HUES64 (cell line): ENCODE measurements around the gene IGLON5.

ENCODE experiments used
- H3K27ac ChIP-seq: 2 replicates; pipeline ENCODE4 v1.7.0; 2013; ENCODE audit warnings: low read depth, low read length, inconsistent platforms
- H3K27me3 ChIP-seq: 2 replicates; pipeline ENCODE4 v1.6.1; 2013; ENCODE audit warnings: mild to moderate bottlenecking, low read length; ENCODE audit not compliant: insufficient read depth
- H3K36me3 ChIP-seq: 2 replicates; pipeline ENCODE4 v1.6.1; 2013; ENCODE audit warnings: mild to moderate bottlenecking, low read length; ENCODE audit not compliant: insufficient read depth
- H3K4me1 ChIP-seq: 2 replicates; pipeline ENCODE4 v1.6.1; 2013; ENCODE audit warnings: mild to moderate bottlenecking, low read length, moderate library complexity; ENCODE audit not compliant: insufficient read depth
- H3K4me3 ChIP-seq: 2 replicates; pipeline ENCODE4 v1.5.1; 2013; ENCODE audit warnings: mild to moderate bottlenecking, low read length, moderate library complexity
- H3K9ac ChIP-seq: 2 replicates; pipeline ENCODE4 v1.6.1; 2013; ENCODE audit warnings: mild to moderate bottlenecking, low read depth, low read length
- H3K9me3 ChIP-seq: 2 replicates; pipeline ENCODE4 v1.6.1; 2013; ENCODE audit warnings: low read depth, low read length; ENCODE audit not compliant: insufficient read depth
- WGBS: fragments of 150-250, 120-280 bp; methylation state at CpG from one replicate; pipeline ENCODE4 v1.1.7; 2013; ENCODE audit warnings: missing lambda C conversion rate; 5-methylcytosine and 5-hydroxymethylcytosine counted together

Gene IGLON5

DNA sequence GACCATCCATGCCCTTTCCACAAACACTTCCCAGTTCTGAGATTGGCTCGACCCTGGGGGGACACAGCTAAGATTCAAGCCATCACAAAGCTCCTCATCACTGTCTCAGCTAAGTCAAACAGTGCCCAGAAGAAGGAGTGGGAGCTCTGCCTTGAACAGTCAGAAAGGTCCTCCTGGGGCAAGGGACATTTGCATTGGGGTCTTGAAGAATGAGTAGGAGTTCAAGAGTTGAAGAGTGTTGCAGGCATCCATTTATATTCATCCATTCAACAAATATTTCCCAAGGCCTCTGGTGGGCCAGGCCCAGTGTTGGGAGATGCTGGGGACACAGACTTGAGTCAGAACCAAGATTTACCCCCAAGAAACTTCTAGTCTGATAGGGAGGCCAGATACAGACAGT is 6.5 kb downstream of the IGLON5 start:
- H3K27me3 ChIP-seq, result no peaks in the 10 kb centered on the region
- H3K9ac ChIP-seq, result no peak overlapping the region
- H3K27ac ChIP-seq, result no peak overlapping the region
- no peaks in the 10 kb centered on the region for H3K9me3 ChIP-seq
- no peaks in the 10 kb centered on the region for H3K36me3 ChIP-seq
- WGBS, result 95% methylated on average over 1 of the region's 1 CpG
- H3K4me3 ChIP-seq, result no peak overlapping the region
- no peaks in the 10 kb centered on the region for H3K4me1 ChIP-seq

DNA sequence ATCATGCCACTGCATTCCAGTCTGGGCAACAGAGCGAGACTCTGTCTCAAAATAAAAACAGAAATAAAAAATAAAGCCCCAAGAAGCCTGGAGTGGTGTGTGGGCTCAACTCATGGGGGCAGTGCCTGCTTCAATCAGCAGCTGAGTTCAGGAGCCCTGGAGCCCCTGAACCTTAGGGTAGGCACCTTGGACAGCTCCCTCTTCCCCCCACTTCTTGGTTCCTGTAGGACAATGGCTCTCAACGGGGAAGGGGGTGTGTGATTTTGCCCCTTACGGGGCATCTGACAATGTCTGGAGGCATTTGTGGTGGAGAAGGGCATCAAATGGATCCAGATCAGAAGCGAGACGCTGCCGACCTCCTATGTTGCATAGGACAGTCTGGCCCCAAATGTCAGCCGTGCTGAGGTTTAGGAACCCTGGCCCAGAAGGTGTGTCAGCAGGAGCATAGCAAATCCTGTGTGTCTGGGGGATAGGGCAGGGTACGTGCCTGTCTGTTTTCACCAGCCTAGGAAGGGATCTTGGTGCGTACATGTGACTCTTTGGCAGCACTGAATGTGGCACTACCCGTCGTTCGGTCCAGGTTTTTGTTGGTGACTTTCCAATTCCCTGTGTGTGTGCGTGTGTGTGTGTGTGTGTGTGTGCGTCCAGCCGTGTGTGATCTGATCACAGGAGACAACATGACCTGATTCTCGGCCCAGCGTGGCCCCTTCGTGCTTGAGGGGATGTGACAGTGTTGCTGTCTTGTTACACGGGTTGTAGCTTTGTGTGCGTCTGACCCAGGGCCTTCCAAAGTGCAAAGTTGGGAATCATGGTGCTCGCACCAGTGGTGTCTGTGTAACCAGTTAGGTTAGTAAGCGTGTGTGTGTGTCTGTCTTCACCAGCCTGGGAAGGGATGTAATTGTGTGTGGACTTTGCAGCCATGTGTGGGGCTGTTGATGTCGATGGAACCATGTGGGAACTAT is 7.5 kb downstream of the IGLON5 start:
- no peaks in the 10 kb centered on the region for H3K27me3 ChIP-seq
- H3K9me3 ChIP-seq, result no peaks in the 10 kb centered on the region
- H3K9ac ChIP-seq, result no peak overlapping the region
- H3K4me1 ChIP-seq, result no peaks in the 10 kb centered on the region
- no peak overlapping the region for H3K4me3 ChIP-seq
- no peak overlapping the region for H3K27ac ChIP-seq
- H3K36me3 ChIP-seq, result 0 out of 2 replicates have a peak, but pooled peaks cover 1% of the 10 kb centered on the region
- 88% methylated on average over 22 of the region's 23 CpGs for WGBS

DNA sequence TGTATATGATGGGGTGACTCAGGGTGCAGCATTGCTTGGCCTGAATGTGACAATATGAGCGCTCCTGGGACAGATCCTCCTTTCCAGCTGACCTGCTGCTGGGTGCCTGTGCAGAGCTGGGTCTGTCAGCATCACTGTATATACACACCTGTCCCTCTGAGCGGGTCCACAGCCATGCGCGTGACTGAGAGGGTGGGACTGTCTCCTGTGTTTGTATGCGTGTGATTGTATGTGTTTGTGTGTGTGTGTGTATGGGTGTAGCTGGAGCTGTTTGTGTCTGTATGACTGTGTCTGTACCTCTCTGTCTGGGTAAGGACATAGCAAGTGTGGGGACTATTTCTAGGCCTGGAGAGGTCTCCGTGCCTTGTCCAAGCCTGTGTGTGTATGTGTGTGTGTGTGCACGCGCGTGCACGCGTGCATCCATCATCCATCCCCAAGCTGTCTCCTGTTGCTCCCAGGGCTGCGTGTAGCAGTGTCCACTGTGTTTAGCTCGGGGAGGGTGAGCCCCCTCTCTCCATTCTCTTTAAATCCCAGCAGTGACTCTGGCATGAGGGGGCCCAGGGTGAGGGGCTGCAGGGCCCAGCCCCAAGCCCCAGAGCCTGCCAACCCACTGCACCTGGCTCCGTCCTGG is 8.3 kb downstream of the IGLON5 start:
- Histone ChIP-seq H3K4me3 (no peak overlapping the region), H3K9me3 (no peaks in the 10 kb centered on the region), H3K27ac (no peak overlapping the region), H3K27me3 (no peaks in the 10 kb centered on the region), H3K4me1 (no peaks in the 10 kb centered on the region), H3K9ac (no peak overlapping the region), H3K36me3 (0 out of 2 replicates have a peak, but pooled peaks cover 4% of the 10 kb centered on the region)
- 94% methylated on average over 11 of the region's 14 CpGs for WGBS

DNA sequence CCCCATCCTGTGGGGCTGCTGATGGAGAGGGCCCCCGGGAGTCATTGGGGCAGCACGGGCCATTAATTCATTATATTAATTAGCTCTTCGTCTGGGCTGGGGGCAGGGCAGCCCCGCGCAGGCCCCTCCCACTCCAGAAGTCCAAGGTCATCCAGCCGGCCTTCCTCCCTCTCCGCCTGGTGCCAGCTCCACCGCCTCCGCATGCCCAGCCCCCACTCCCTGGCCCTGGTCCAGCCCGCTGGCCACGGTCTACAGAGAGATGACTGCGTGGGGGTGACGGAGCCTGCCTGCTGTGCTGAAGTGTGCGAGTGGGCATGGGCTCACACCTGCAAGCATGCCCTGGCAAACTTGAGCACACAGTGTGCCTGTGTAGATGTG is 8.8 kb downstream of the IGLON5 start:
- no peak overlapping the region for H3K27ac ChIP-seq
- no peak overlapping the region for H3K4me3 ChIP-seq
- H3K27me3 ChIP-seq, result no peaks in the 10 kb centered on the region
- no peaks in the 10 kb centered on the region for H3K9me3 ChIP-seq
- H3K36me3 ChIP-seq, result 0 out of 2 replicates have a peak, but pooled peaks cover 4% of the 10 kb centered on the region
- WGBS, result 70% methylated on average over 14 of the region's 14 CpGs
- no peak overlapping the region for H3K9ac ChIP-seq
- H3K4me1 ChIP-seq, result no peaks in the 10 kb centered on the region

DNA sequence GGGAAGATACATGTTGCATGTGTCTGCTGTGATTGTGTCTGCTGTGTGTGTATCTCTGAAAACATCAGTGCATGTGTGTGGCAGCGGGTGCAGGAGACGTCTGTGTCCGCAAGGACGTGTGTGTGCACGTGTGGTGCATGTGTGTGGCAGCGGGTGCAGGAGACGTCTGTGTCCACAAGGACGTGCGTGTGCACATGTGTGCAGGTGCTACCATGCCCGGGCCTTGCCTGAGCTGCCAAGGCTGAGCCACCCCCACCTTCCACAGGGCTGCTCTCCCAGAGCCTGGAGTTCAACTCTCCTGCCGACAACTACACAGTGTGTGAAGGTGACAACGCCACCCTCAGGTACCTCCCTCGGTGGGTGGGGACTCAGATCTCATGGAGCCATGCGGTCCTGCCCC is 10.4 kb downstream of the IGLON5 start:
- 91% methylated on average over 14 of the region's 14 CpGs for WGBS
- H3K36me3 ChIP-seq, result 0 out of 2 replicates have a peak, but pooled peaks cover 4% of the 10 kb centered on the region
- H3K4me3 ChIP-seq, result no peak overlapping the region
- no peaks in the 10 kb centered on the region for H3K27me3 ChIP-seq
- no peak overlapping the region for H3K27ac ChIP-seq
- no peak overlapping the region for H3K9ac ChIP-seq
- no peaks in the 10 kb centered on the region for H3K4me1 ChIP-seq
- H3K9me3 ChIP-seq, result no peaks in the 10 kb centered on the region

DNA sequence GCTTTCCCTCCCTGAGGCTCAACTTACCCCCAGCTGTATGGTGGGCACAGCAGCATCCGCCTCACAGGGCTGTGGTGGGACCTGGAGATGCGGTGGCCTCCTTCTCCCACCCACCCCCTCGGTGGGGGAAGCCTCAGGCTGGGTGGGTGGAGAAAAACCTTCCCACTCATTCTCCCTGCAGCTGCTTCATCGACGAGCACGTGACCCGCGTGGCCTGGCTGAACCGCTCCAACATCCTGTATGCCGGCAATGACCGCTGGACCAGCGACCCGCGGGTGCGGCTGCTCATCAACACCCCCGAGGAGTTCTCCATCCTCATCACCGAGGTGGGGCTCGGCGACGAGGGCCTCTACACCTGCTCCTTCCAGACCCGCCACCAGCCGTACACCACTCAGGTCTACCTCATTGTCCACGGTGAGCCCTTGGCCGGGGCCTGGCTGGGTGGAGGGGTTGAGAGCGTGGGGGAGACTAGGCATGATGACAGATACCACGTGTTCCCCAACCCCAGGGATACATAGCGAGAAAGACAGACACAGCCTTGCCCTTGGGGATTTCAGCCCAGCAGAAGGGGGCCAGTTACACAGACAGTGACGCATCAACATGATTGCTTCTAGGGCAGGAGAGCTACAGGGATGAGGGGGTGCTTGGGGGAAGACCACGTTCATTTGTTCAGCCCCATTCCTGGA is 12.2 kb downstream of the IGLON5 start:
- H3K36me3 ChIP-seq, result 0 out of 2 replicates have a peak, but pooled peaks cover 4% of the 10 kb centered on the region
- 96% methylated on average over 28 of the region's 29 CpGs for whole genome bisulfite sequencing
- peaks cover 5% of the 10 kb centered on the region; the same call in 1 of the 2 replicates for H3K27me3 ChIP-seq
- H3K9ac ChIP-seq, result no peak overlapping the region
- no peak overlapping the region for H3K4me3 ChIP-seq
- H3K27ac ChIP-seq, result no peak overlapping the region
- H3K4me1 ChIP-seq, result peaks cover 3% of the 10 kb centered on the region; the same call in 1 of the 2 replicates
- H3K9me3 ChIP-seq, result no peaks in the 10 kb centered on the region

DNA sequence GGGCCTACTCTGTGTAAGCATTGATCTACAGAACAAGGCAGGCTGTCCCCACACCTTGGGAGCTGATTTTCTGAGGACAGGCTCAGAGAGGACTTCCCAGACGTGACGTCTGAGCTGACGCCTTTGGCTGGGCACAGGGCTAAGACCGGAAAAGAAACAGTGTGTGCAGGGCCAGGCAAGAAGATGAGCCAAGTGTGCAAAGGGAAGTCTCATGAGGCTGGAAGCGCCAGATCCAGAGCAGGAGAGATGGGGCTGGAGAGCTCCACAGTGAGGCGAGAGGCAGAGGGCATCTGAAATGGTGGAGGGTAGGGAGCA is 12.7 kb downstream of the IGLON5 start:
- Histone ChIP-seq H3K4me3 (no peak overlapping the region), H3K9ac (no peak overlapping the region), H3K9me3 (no peaks in the 10 kb centered on the region), H3K27ac (no peak overlapping the region), H3K36me3 (0 out of 2 replicates have a peak, but pooled peaks cover 4% of the 10 kb centered on the region), H3K27me3 (peaks cover 5% of the 10 kb centered on the region; the same call in 1 of the 2 replicates), H3K4me1 (peaks cover 3% of the 10 kb centered on the region; the same call in 1 of the 2 replicates)
- 94% methylated on average over 6 of the region's 6 CpGs for WGBS

DNA sequence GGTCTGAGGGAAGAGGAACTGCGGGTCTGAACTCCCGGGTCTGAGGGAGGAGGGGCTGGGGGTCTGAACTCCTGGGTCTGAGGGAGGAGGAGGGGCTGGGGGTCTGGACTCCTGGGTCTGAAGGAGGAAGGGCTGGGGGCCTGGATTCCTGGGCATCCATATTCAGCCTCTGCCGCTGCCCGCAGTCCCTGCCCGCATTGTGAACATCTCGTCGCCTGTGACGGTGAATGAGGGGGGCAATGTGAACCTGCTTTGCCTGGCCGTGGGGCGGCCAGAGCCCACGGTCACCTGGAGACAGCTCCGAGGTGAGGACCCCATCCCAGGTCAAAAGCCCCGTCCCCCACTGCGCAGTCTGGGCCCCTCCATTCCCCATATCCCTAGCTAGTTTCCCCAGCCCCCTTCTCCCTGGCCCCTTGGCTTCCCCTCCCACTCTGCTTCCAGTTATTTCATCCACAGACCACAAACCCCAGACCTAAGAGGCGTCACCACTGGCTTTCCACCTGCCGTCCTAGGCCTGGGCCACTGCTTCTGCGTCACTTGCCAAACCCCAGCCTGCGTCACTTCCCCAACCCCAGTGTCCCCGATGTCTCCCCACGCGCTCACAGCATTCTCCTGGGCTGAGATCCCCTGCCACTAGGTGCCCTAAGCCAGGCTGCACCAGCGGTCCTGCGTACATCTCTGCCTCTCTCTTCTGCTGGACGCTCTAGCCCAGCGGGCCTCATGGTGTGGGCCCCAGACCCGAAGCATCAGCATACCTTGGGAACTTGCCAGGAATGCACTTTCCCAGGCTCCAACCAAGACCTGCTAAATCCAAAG is 13.9 kb downstream of the IGLON5 start:
- Histone ChIP-seq H3K27ac (no peak overlapping the region), H3K9me3 (no peaks in the 10 kb centered on the region), H3K4me3 (no peak overlapping the region), H3K4me1 (peaks cover 3% of the 10 kb centered on the region; the same call in 1 of the 2 replicates), H3K36me3 (peaks cover 7% of the 10 kb centered on the region), H3K9ac (no peak overlapping the region), H3K27me3 (peaks cover 5% of the 10 kb centered on the region; the same call in 1 of the 2 replicates)
- WGBS, result 93% methylated on average over 26 of the region's 26 CpGs

DNA sequence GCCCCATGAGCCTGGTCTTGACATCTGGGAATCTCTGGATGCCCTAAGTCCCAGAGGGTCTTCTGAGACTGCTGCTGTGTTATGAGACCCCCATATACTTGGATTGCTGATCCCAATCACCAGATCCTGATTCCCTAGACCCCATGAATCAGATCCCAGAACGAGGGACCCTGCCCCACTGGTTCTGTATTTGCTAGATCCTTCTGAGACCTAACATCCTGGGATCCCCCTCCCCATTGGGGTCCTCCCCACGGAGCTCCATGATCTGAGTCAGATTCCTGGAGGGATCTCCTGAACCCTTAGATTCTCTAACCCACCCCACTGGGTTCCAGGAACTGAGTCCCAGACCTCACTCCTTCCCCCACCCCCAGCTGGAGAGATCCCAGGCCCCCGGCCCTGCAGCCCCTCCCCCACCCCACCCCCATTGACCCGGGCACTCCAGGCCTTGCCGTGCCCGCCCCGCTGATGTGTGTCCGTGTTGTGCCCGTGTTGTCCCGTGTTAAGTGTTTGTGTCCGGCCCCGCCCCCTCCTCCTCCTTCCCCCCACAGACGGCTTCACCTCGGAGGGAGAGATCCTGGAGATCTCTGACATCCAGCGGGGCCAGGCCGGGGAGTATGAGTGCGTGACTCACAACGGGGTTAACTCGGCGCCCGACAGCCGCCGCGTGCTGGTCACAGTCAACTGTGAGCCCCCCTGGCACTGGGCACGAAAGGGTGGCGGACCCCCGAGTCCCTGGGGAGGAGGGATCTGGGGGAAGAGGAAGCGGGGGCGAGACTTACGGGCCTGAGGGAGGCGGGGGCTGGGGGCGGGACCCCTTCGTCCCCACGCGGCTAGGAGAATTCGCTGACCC is 15.0 kb downstream of the IGLON5 start:
- Histone ChIP-seq H3K4me3 (no peak overlapping the region; the same call in 1 of the 2 replicates), H3K9me3 (no peaks in the 10 kb centered on the region), H3K36me3 (peaks cover 17% of the 10 kb centered on the region), H3K9ac (no peak overlapping the region), H3K4me1 (peaks cover 3% of the 10 kb centered on the region; the same call in 1 of the 2 replicates), H3K27me3 (peaks cover 5% of the 10 kb centered on the region; the same call in 1 of the 2 replicates), H3K27ac (no peak overlapping the region)
- 94% methylated on average over 34 of the region's 36 CpGs for WGBS
